ENCODE data around the gene RAB3A. TPM values are rescaled to one million over a fixed set of nuclear protein-coding genes. Genes with fewer than 3 reads are reported as not detected.
A peak's percentile ranks its signal among the peaks of the same experiment; 100 is the strongest.

Gene RAB3A
- total RNA-seq, 1 donor from 2014 or later = 9.2 TPM

- Mint-ChIP-seq H3K4me1 (peaks cover 37% of the 10 kb centered on the region), H3K27me3 (ENCODE audit: low read depth) (peaks cover 13% of the 10 kb centered on the region), H3K36me3 (ENCODE audit: low read depth) (no peaks in the 10 kb centered on the region), H3K4me3 (peak overlapping the region; percentile 95), H3K9me3 (no peaks in the 10 kb centered on the region), H3K27ac (ENCODE audit: unreplicated experiment) (peak overlapping the region; percentile 89)
- peak; percentile 13 for TF ChIP-seq CTCF (conservative IDR thresholded peaks at IDR 0.05)
- peak; percentile 48 for DNase-seq (ENCODE audit: low read depth, low spot score)
These were observed 1.5 kb upstream of the RAB3A start for GRCh38 chr19:18205200-18205892.

- H3K36me3 Mint-ChIP-seq (ENCODE audit: low read depth) = no peaks in the 10 kb centered on the region
- no peaks in the 10 kb centered on the region for H3K9me3 Mint-ChIP-seq
- no peak for TF ChIP-seq CTCF (conservative IDR thresholded peaks at IDR 0.05)
- peak; percentile 69 for DNase-seq (ENCODE audit: low read depth, low spot score)
- peak overlapping the region; percentile 95 for H3K4me3 Mint-ChIP-seq
- peaks cover 37% of the 10 kb centered on the region for H3K4me1 Mint-ChIP-seq
- H3K27ac Mint-ChIP-seq (ENCODE audit: unreplicated experiment) = peak overlapping the region; percentile 89
- H3K27me3 Mint-ChIP-seq (ENCODE audit: low read depth) = peaks cover 13% of the 10 kb centered on the region
These were observed 755 bp upstream of the RAB3A start for GRCh38 chr19:18204394-18205199.

GRCh38 chr19:18203408-18203862 is 407 bp downstream of the RAB3A start:
- Mint-ChIP-seq H3K4me1 (peaks cover 37% of the 10 kb centered on the region), H3K27me3 (ENCODE audit: low read depth) (peaks cover 9% of the 10 kb centered on the region), H3K4me3 (peak overlapping the region; percentile 95), H3K9me3 (no peaks in the 10 kb centered on the region), H3K36me3 (ENCODE audit: low read depth) (no peaks in the 10 kb centered on the region), H3K27ac (ENCODE audit: unreplicated experiment) (peak overlapping the region; percentile 12)
- no peak for DNase-seq (ENCODE audit: low read depth, low spot score)
- TF ChIP-seq CTCF (conservative IDR thresholded peaks at IDR 0.05) = peak; percentile 16

GRCh38 chr19:18202778-18203407 is 949 bp downstream of the RAB3A start:
- Mint-ChIP-seq H3K4me1 (peaks cover 37% of the 10 kb centered on the region), H3K27me3 (ENCODE audit: low read depth) (peaks cover 7% of the 10 kb centered on the region), H3K9me3 (no peaks in the 10 kb centered on the region), H3K4me3 (peak overlapping the region; percentile 95), H3K36me3 (ENCODE audit: low read depth) (no peaks in the 10 kb centered on the region), H3K27ac (ENCODE audit: unreplicated experiment) (peak overlapping the region; percentile 12)
- DNase-seq (ENCODE audit: low read depth, low spot score) = no peak
- peak; percentile 26 for TF ChIP-seq CTCF (conservative IDR thresholded peaks at IDR 0.05)

GRCh38 chr19:18202397-18202777 is 1.5 kb downstream of the RAB3A start:
- peaks cover 7% of the 10 kb centered on the region for H3K27me3 Mint-ChIP-seq (ENCODE audit: low read depth)
- H3K27ac Mint-ChIP-seq (ENCODE audit: unreplicated experiment) = no peak overlapping the region
- H3K4me3 Mint-ChIP-seq = peak overlapping the region; percentile 95
- no peak for TF ChIP-seq CTCF (conservative IDR thresholded peaks at IDR 0.05)
- DNase-seq (ENCODE audit: low read depth, low spot score) = no peak
- H3K4me1 Mint-ChIP-seq = peaks cover 37% of the 10 kb centered on the region
- no peaks in the 10 kb centered on the region for H3K9me3 Mint-ChIP-seq
- no peaks in the 10 kb centered on the region for H3K36me3 Mint-ChIP-seq (ENCODE audit: low read depth)
